ENCODE measurements around the gene KLF13.

DNA sequence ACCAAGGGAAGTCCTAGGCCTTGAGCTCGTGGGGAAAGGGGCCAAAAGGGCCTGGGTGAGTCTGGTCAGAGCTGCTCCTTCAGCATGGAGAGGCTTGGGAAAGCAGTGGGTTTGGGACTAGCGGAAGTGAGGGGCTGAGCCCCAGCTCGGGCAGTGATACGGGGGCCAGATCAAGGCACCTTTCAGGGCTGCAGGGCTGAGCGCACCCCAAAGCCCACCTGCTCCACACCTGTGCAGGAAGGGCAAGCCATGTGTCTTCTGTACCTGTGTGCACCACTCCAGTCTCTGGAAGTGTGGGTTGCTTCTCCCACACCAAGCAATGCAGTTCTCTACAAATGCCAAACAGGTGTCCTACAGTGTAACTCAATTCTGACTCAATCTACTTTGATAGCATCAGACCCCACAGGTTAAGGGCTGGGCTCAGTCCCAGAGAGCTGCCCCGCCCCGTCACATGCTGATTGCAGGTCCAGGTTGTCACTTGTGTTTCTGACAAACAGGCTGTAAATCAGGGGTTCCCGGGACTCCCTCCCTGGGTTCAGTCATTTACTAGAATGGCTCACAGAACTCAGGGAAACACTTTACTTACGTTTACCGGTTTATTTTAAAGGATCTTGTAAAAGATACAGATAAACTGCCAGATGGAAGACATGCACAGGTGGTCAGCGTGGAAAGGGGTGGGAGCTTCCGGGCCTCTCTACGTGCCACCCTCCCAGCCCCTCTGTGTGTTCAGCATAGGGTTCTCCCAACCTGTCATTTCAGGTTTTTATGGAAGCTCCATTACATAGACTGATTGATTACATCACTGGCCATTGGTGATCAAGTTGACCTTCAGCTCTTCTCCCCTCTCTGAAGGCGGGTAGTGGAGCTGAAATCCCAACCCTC is 28.8 kb upstream of the KLF13 start:
- TF ChIP-seq SP1 (IDR thresholded peaks at IDR 0.05) (no peak), TARDBP (IDR thresholded peaks at IDR 0.05) (no peak), FOXA1 (IDR thresholded peaks at IDR 0.05) (no peak), ZNF384 (IDR thresholded peaks at IDR 0.05) (no peak), BHLHE40 (IDR thresholded peaks at IDR 0.05; ENCODE audit: borderline replicate concordance) (no peak), PKNOX1 (IDR thresholded peaks at IDR 0.05) (no peak), HDGF (IDR thresholded peaks at IDR 0.05; ENCODE audit: borderline replicate concordance) (no peak), FOXK2 (IDR thresholded peaks at IDR 0.05) (no peak), ELF4 (IDR thresholded peaks at IDR 0.05) (no peak), FOXM1 (IDR thresholded peaks at IDR 0.05; ENCODE audit: borderline replicate concordance) (no peak)
